SK-N-SH treated with all-trans-retinoic acid at 6 μM for 48 hours (cell line): ENCODE results near the gene LUZP4.
"Not testable (repeated sequence)": the region's sequence is repeated elsewhere in the genome, so short reads cannot be mapped to it uniquely, and the experiment has no call there.

Experiments used
- ARNTL ChIP-seq: fragments of 450-650 bp; formaldehyde crosslinking; IDR thresholded peaks from 2 replicates; pipeline ENCODE4 v1.5.0; 2020; ENCODE audit warnings: low read depth, mild to moderate bottlenecking, moderate library complexity, borderline replicate concordance
- CREB5 ChIP-seq: fragments of 250-450 bp; sonication (Bioruptor Pico); IDR thresholded peaks from 2 replicates; pipeline ENCODE4 v1.5.1; 2020; ENCODE audit warnings: low read depth, mild to moderate bottlenecking, moderate library complexity
- OSR1 ChIP-seq: fragments of 250-450 bp; sonication (Bioruptor Pico); IDR thresholded peaks from 2 replicates; pipeline ENCODE4 v1.8.0; 2022; ENCODE audit warnings: moderate library complexity, mild to moderate bottlenecking, inconsistent platforms
- PATZ1 ChIP-seq: fragments of 250-450 bp; sonication (Bioruptor Pico); IDR thresholded peaks from 2 replicates; pipeline ENCODE4 v1.8.0; 2020; ENCODE audit warnings: mild to moderate bottlenecking, moderate library complexity, borderline replicate concordance
- PPARA ChIP-seq: fragments of 250-450 bp; sonication (Bioruptor Pico); IDR thresholded peaks from 2 replicates; pipeline ENCODE4 v1.5.0; 2020; ENCODE audit warnings: mild to moderate bottlenecking, borderline replicate concordance
- RARB ChIP-seq: fragments of 250-450 bp; sonication (Bioruptor Pico); IDR thresholded peaks from 2 replicates; pipeline ENCODE4 v1.8.0; 2021; ENCODE audit warnings: mild to moderate bottlenecking, moderate library complexity
- ZC3H10 ChIP-seq: fragments of 250-450 bp; sonication (Bioruptor Pico); IDR thresholded peaks from 2 replicates; pipeline ENCODE4 v1.5.1; 2021; ENCODE audit warnings: mild to moderate bottlenecking, moderate library complexity
- ZFP3 ChIP-seq: fragments of 250-450 bp; sonication (Bioruptor Pico); IDR thresholded peaks from 2 replicates; pipeline ENCODE4 v1.5.0; 2020; ENCODE audit warnings: mild to moderate bottlenecking, moderate library complexity
- ZFP30 ChIP-seq: fragments of 450-650 bp; formaldehyde crosslinking; IDR thresholded peaks from 2 replicates; pipeline ENCODE4 v1.5.0; 2022; ENCODE audit warnings: mild to moderate bottlenecking, moderate library complexity
- ZNF565 ChIP-seq: fragments of 450-650 bp; formaldehyde crosslinking; conservative IDR thresholded peaks from 2 replicates; pipeline ENCODE4 v1.5.0; 2020; ENCODE audit warnings: low read depth, mild to moderate bottlenecking, moderate library complexity
- ZNF70 ChIP-seq: fragments of 450-650 bp; formaldehyde crosslinking; IDR thresholded peaks from 2 replicates; pipeline ENCODE4 v1.5.0; 2020; ENCODE audit warnings: mild to moderate bottlenecking, moderate library complexity
- TF ChIP-seq, protein P1 (sequence below): fragments of 250-450 bp; sonication (Bioruptor Pico); IDR thresholded peaks from 2 replicates; pipeline ENCODE4 v1.5.0; 2020; ENCODE audit warnings: mild to moderate bottlenecking, moderate library complexity

GRCh38 chrX:115346738-115347137 is 57.2 kb downstream of the LUZP4 start:
- TF ChIP-seq ZC3H10 (CRISPR knock-in tag); ARNTL (CRISPR knock-in tag); ZNF70 (CRISPR knock-in tag); CREB5 (CRISPR knock-in tag); ZFP3 (CRISPR knock-in tag); PATZ1 (CRISPR knock-in tag); ZFP30 (CRISPR knock-in tag); RARB (CRISPR knock-in tag); OSR1 (CRISPR knock-in tag); PPARA (CRISPR knock-in tag); ZNF565: not testable (repeated sequence)
- TF ChIP-seq, protein P1, sequence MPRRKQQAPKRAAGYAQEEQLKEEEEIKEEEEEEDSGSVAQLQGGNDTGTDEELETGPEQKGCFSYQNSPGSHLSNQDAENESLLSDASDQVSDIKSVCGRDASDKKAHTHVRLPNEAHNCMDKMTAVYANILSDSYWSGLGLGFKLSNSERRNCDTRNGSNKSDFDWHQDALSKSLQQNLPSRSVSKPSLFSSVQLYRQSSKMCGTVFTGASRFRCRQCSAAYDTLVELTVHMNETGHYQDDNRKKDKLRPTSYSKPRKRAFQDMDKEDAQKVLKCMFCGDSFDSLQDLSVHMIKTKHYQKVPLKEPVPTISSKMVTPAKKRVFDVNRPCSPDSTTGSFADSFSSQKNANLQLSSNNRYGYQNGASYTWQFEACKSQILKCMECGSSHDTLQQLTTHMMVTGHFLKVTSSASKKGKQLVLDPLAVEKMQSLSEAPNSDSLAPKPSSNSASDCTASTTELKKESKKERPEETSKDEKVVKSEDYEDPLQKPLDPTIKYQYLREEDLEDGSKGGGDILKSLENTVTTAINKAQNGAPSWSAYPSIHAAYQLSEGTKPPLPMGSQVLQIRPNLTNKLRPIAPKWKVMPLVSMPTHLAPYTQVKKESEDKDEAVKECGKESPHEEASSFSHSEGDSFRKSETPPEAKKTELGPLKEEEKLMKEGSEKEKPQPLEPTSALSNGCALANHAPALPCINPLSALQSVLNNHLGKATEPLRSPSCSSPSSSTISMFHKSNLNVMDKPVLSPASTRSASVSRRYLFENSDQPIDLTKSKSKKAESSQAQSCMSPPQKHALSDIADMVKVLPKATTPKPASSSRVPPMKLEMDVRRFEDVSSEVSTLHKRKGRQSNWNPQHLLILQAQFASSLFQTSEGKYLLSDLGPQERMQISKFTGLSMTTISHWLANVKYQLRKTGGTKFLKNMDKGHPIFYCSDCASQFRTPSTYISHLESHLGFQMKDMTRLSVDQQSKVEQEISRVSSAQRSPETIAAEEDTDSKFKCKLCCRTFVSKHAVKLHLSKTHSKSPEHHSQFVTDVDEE (CRISPR knock-in tag): not testable (repeated sequence)
